ENCODE measurements around the gene MRPL9.

MRPL9 gene

GRCh38 chr1:151718011-151718431 lies 45.3 kb downstream of the MRPL9 start:
- Histone ChIP-seq H3K4me1 (ENCODE audit: insufficient read depth, low read length, severe bottlenecking) (peaks cover 5% of the 10 kb centered on the region), H2AFZ (ENCODE audit: low read length) (no peak overlapping the region), H3K9ac (ENCODE audit: low read length) (no peak overlapping the region), H4K20me1 (ENCODE audit: insufficient read depth, low read length) (no peaks in the 10 kb centered on the region), H3K4me3 (ENCODE audit: low read depth, low read length, poor library complexity, severe bottlenecking) (no peak overlapping the region), H3K36me3 (ENCODE audit: insufficient read depth, low read length) (no peaks in the 10 kb centered on the region), H3K9me3 (ENCODE audit: low read length) (no peaks in the 10 kb centered on the region), H3K27ac (ENCODE audit: low read depth, low read length, poor library complexity, severe bottlenecking) (no peak overlapping the region), H3K4me2 (ENCODE audit: low read length) (no peak overlapping the region), H3K79me2 (ENCODE audit: insufficient read depth, low read length) (no peaks in the 10 kb centered on the region), H3K9me2 (ENCODE audit: low read depth, low read length) (no peaks in the 10 kb centered on the region), H3F3A (ENCODE audit: insufficient read depth, low read length) (no peaks in the 10 kb centered on the region), H3K27me3 (ENCODE audit: insufficient read depth, low read length) (no peaks in the 10 kb centered on the region; the same call in 1 of the 2 replicates)
- no peak for TF ChIP-seq CTCF (IDR thresholded peaks at IDR 0.05; ENCODE audit: low read length)

DNA sequence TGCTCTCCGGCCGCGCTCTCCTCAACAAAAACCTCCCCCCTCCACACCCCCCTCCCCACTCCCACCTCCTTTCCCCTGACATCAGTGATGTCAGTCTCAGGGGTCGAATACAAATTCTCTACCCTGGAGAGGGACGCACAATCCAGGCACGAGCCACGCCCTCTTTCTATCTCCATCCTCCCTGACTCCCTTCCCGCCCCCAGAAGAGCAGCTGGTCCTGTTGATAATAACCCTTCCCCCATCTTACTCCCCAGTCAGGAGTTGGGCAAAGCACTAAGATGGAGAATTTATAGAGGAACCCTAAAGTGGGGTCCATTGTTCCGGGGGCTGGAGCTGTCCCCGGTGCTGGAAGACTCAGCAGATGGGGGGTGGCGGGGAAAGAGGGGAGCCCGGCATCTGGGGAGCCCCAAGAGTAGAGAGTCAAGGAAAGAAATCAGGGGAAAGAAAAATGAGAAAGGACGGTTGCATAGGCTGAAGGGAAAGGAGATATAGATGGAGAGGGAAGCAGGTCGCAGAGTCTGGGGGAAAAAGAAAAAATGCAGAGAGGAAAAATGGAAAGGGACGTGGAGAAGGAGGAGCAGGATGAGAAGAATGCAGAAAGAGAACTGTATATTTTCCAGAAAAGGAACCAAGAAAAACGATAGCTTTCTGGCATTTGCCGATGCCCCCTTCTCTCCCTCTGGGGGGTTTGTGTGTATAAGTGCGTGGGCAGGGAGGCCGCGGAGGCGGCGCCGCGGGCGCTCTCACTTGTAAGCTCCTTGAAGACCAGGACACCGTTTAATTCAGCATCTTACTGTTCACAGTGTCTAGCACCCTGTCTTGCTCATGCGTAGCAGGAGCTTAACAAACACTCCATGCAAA lies 46.3 kb downstream of the MRPL9 start, which contains the start of gene CELF3:
TSS of gene CELF3 (minus strand) at position 33 of the 861 bp plus-strand sequence. CDS start 783 bp downstream, outside the sequence.
- no peak within 1 kb of the TSS for H3K27ac ChIP-seq (ENCODE audit: low read depth, low read length, poor library complexity, severe bottlenecking)
- no peaks in the 10 kb centered on the region for H3K79me2 ChIP-seq (ENCODE audit: insufficient read depth, low read length)
- H3K4me1 ChIP-seq (ENCODE audit: insufficient read depth, low read length, severe bottlenecking): peaks cover 5% of the 10 kb centered on the region
- peak within 1 kb of the TSS; percentile 30; the same call in 1 of the 2 replicates for H3K4me2 ChIP-seq (ENCODE audit: low read length)
- H3K9me3 ChIP-seq (ENCODE audit: low read length): no peaks in the 10 kb centered on the region
- H3K36me3 ChIP-seq (ENCODE audit: insufficient read depth, low read length): no peaks in the 10 kb centered on the region
- H3K4me3 ChIP-seq (ENCODE audit: low read depth, low read length, poor library complexity, severe bottlenecking): no peak within 1 kb of the TSS
- no peaks in the 10 kb centered on the region for H3F3A ChIP-seq (ENCODE audit: insufficient read depth, low read length)
- no peak within 1 kb of the TSS for H3K9ac ChIP-seq (ENCODE audit: low read length)
- no peaks in the 10 kb centered on the region for H3K9me2 ChIP-seq (ENCODE audit: low read depth, low read length)
- TF ChIP-seq CTCF (IDR thresholded peaks at IDR 0.05; ENCODE audit: low read length) (no peak), EZH2 (IDR thresholded peaks at IDR 0.05; ENCODE audit: borderline replicate concordance, low read length) (no peak)
- H2AFZ ChIP-seq (ENCODE audit: low read length): no peak within 1 kb of the TSS
- no peaks in the 10 kb centered on the region; the same call in 1 of the 2 replicates for H3K27me3 ChIP-seq (ENCODE audit: insufficient read depth, low read length)
- H4K20me1 ChIP-seq (ENCODE audit: insufficient read depth, low read length): no peaks in the 10 kb centered on the region

GRCh38 chr1:151716405-151716762 lies 46.9 kb downstream of the MRPL9 start:
- Histone ChIP-seq H3K27me3 (ENCODE audit: insufficient read depth, low read length) (no peaks in the 10 kb centered on the region), H3K79me2 (ENCODE audit: insufficient read depth, low read length) (no peaks in the 10 kb centered on the region), H3F3A (ENCODE audit: insufficient read depth, low read length) (no peaks in the 10 kb centered on the region), H3K36me3 (ENCODE audit: insufficient read depth, low read length) (no peaks in the 10 kb centered on the region), H3K4me3 (ENCODE audit: low read depth, low read length, poor library complexity, severe bottlenecking) (no peak overlapping the region), H3K9me3 (ENCODE audit: low read length) (no peaks in the 10 kb centered on the region), H3K4me1 (ENCODE audit: insufficient read depth, low read length, severe bottlenecking) (peaks cover under 1% of the 10 kb centered on the region), H3K4me2 (ENCODE audit: low read length) (no peak overlapping the region), H3K9ac (ENCODE audit: low read length) (no peak overlapping the region), H3K9me2 (ENCODE audit: low read depth, low read length) (no peaks in the 10 kb centered on the region), H3K27ac (ENCODE audit: low read depth, low read length, poor library complexity, severe bottlenecking) (no peak overlapping the region), H2AFZ (ENCODE audit: low read length) (no peak overlapping the region), H4K20me1 (ENCODE audit: insufficient read depth, low read length) (no peaks in the 10 kb centered on the region)
- no peak for TF ChIP-seq CTCF (IDR thresholded peaks at IDR 0.05; ENCODE audit: low read length)

Measured in OCI-LY1 (cell line).